Measurements from ENCODE around the gene DNAJC8. TPM values are rescaled to one million over a fixed set of nuclear protein-coding genes. Genes with fewer than 3 reads are reported as not detected.

The DNAJC8 gene
- total RNA-seq, 3 donors from 2014 or later (not counting 1 experiment from before 2014, with no cell fraction given) = 85.3 to 85.9 (median 85.4) TPM

- Mint-ChIP-seq H3K9me3 (no peaks in the 10 kb centered on the region), H3K27me3 (ENCODE audit: low read depth in 2 of 2) (no peaks in the 10 kb centered on the region), H3K36me3 (peaks cover 23% of the 10 kb centered on the region), H3K4me3 (no peak overlapping the region), H3K4me1 (peaks cover 8 to 9% of the 10 kb centered on the region in 2 donors), H3K27ac (no peak overlapping the region)
- Histone ChIP-seq H3K4me1 (ENCODE audit: control insufficient read depth, insufficient read depth, low read length) (peaks cover 9% of the 10 kb centered on the region), H3K9me3 (ENCODE audit: control insufficient read depth, insufficient read depth, low read length) (no peaks in the 10 kb centered on the region), H3K36me3 (ENCODE audit: control insufficient read depth, insufficient read depth, low read length) (peaks cover 34% of the 10 kb centered on the region), H3K4me3 (ENCODE audit: low read length) (no peak overlapping the region), H3K27me3 (ENCODE audit: control insufficient read depth, insufficient read depth, low read length) (no peaks in the 10 kb centered on the region), H3K27ac (ENCODE audit: low read length) (no peak overlapping the region)
- 92% methylated on average over 8 of the region's 8 CpGs for WGBS (ENCODE audit: insufficient coverage)
- intact Hi-C loops (cut with micrococcal nuclease) = no loop called here
- DNase-seq (peak in 1 of 2 donors; percentile 22), ATAC-seq (no peak)
- TF ChIP-seq CTCF (IDR thresholded peaks at IDR 0.05) = no peak
Observed at GRCh38 chr1:28280501-28280900, 47.7 kb upstream of the DNAJC8 start.

- DNase-seq (no peak), ATAC-seq (no peak)
- Histone ChIP-seq H3K4me1 (ENCODE audit: control insufficient read depth, insufficient read depth, low read length) (peaks cover 9% of the 10 kb centered on the region), H3K9me3 (ENCODE audit: control insufficient read depth, insufficient read depth, low read length) (no peaks in the 10 kb centered on the region), H3K27me3 (ENCODE audit: control insufficient read depth, insufficient read depth, low read length) (no peaks in the 10 kb centered on the region), H3K27ac (ENCODE audit: low read length) (no peak overlapping the region), H3K4me3 (ENCODE audit: low read length) (no peak overlapping the region), H3K36me3 (ENCODE audit: control insufficient read depth, insufficient read depth, low read length) (peaks cover 38% of the 10 kb centered on the region)
- intact Hi-C loops (cut with micrococcal nuclease) = no loop called here
- Mint-ChIP-seq H3K27me3 (ENCODE audit: low read depth in 2 of 2) (no peaks in the 10 kb centered on the region), H3K4me3 (no peak overlapping the region), H3K27ac (no peak overlapping the region), H3K9me3 (no peaks in the 10 kb centered on the region), H3K36me3 (peaks cover 23% of the 10 kb centered on the region), H3K4me1 (peaks cover 8 to 9% of the 10 kb centered on the region in 2 donors)
- 96% methylated on average over 7 of the region's 7 CpGs for WGBS (ENCODE audit: insufficient coverage)
- TF ChIP-seq CTCF (IDR thresholded peaks at IDR 0.05) = no peak
Observed at GRCh38 chr1:28279721-28280120, 46.9 kb upstream of the DNAJC8 start.

- intact Hi-C loops (cut with micrococcal nuclease) = no loop called here
- DNase-seq (no peak), ATAC-seq (no peak)
- H3K27ac ChIP-seq (ENCODE audit: low read length) = no peak overlapping the region
- H3K36me3 Mint-ChIP-seq = peaks cover 23% of the 10 kb centered on the region
- H3K4me3 ChIP-seq (ENCODE audit: low read length) = no peak overlapping the region
- no peaks in the 10 kb centered on the region for H3K27me3 ChIP-seq (ENCODE audit: control insufficient read depth, insufficient read depth, low read length)
- no peaks in the 10 kb centered on the region for H3K9me3 ChIP-seq (ENCODE audit: control insufficient read depth, insufficient read depth, low read length)
- peaks cover 8 to 9% of the 10 kb centered on the region in 2 donors for H3K4me1 Mint-ChIP-seq
- 98% methylated on average over 4 of the region's 5 CpGs for WGBS (ENCODE audit: insufficient coverage)
- TF ChIP-seq CTCF (IDR thresholded peaks at IDR 0.05) = no peak
- no peak overlapping the region for H3K4me3 Mint-ChIP-seq
- no peaks in the 10 kb centered on the region for H3K9me3 Mint-ChIP-seq
- H3K27ac Mint-ChIP-seq = no peak overlapping the region
- no peaks in the 10 kb centered on the region for H3K27me3 Mint-ChIP-seq (ENCODE audit: low read depth in 2 of 2)
- H3K36me3 ChIP-seq (ENCODE audit: control insufficient read depth, insufficient read depth, low read length) = peaks cover 45% of the 10 kb centered on the region
- H3K4me1 ChIP-seq (ENCODE audit: control insufficient read depth, insufficient read depth, low read length) = peaks cover 9% of the 10 kb centered on the region
Observed at GRCh38 chr1:28278763-28279162, 45.9 kb upstream of the DNAJC8 start.

- H3K4me3 ChIP-seq (ENCODE audit: low read length) = no peak overlapping the region
- H3K27ac ChIP-seq (ENCODE audit: low read length) = no peak overlapping the region
- no peak for DNase-seq
- H3K36me3 ChIP-seq (ENCODE audit: control insufficient read depth, insufficient read depth, low read length) = peaks cover 37% of the 10 kb centered on the region
- H3K27ac Mint-ChIP-seq = no peak overlapping the region
- TF ChIP-seq CTCF (IDR thresholded peaks at IDR 0.05) = no peak
- no peaks in the 10 kb centered on the region for H3K9me3 Mint-ChIP-seq
- H3K4me1 Mint-ChIP-seq = peaks cover 0 to 1% of the 10 kb centered on the region in 2 donors
- no peaks in the 10 kb centered on the region for H3K4me1 ChIP-seq (ENCODE audit: control insufficient read depth, insufficient read depth, low read length)
- ATAC-seq = no peak
- intact Hi-C loops (cut with micrococcal nuclease) = no loop called here
- H3K9me3 ChIP-seq (ENCODE audit: control insufficient read depth, insufficient read depth, low read length) = no peaks in the 10 kb centered on the region
- no peaks in the 10 kb centered on the region for H3K27me3 Mint-ChIP-seq (ENCODE audit: low read depth in 2 of 2)
- no peaks in the 10 kb centered on the region for H3K27me3 ChIP-seq (ENCODE audit: control insufficient read depth, insufficient read depth, low read length)
- 97% methylated on average over 17 of the region's 17 CpGs for WGBS (ENCODE audit: insufficient coverage)
- H3K4me3 Mint-ChIP-seq = no peak overlapping the region
- peaks cover 12% of the 10 kb centered on the region for H3K36me3 Mint-ChIP-seq
Observed at GRCh38 chr1:28273216-28273860, 40.5 kb upstream of the DNAJC8 start.

All from natural killer cell (primary cell).